Kidney epithelial cell (primary cell): ENCODE results near the gene ITGA2. TPM values are rescaled to one million over a fixed set of nuclear protein-coding genes. Genes with fewer than 3 reads are reported as not detected.

Experiments used
- DNase-seq: peaks from one replicate; pipeline ENCODE4 v3.0.0-alpha.2; 2010; ENCODE audit warnings: low read depth
- H3K27me3 ChIP-seq: 2 replicates; pipeline ENCODE4 v1.6.0; 2011; ENCODE audit warnings: low read length; ENCODE audit not compliant: control insufficient read depth, insufficient read depth
- H3K36me3 ChIP-seq: 2 replicates; pipeline ENCODE4 v1.5.1; 2011; ENCODE audit warnings: low read length; ENCODE audit not compliant: control insufficient read depth, insufficient read depth
- H3K4me3 ChIP-seq: 2 replicates; pipeline ENCODE4 v1.5.1; 2011; ENCODE audit warnings: low read depth, mild to moderate bottlenecking, control low read depth, low read length
- total RNA-seq: library from RNA; depleted of rRNA; stranded (reverse); fragments of >200 nt; gene quantifications from 2 replicates; pipeline ENCODE4 v1.2.3, GENCODE V29; 2015
- TF ChIP-seq, protein P1 (sequence below): IDR thresholded peaks from 2 replicates; pipeline ENCODE4 v1.5.1; 2011; ENCODE audit warnings: mild to moderate bottlenecking, moderate library complexity, low read length, control low read depth, inconsistent platforms; ENCODE audit not compliant: insufficient read depth, poor library complexity, severe bottlenecking

The ITGA2 gene
- 62.0 and 64.7 TPM in 2 replicates for total RNA-seq

DNA sequence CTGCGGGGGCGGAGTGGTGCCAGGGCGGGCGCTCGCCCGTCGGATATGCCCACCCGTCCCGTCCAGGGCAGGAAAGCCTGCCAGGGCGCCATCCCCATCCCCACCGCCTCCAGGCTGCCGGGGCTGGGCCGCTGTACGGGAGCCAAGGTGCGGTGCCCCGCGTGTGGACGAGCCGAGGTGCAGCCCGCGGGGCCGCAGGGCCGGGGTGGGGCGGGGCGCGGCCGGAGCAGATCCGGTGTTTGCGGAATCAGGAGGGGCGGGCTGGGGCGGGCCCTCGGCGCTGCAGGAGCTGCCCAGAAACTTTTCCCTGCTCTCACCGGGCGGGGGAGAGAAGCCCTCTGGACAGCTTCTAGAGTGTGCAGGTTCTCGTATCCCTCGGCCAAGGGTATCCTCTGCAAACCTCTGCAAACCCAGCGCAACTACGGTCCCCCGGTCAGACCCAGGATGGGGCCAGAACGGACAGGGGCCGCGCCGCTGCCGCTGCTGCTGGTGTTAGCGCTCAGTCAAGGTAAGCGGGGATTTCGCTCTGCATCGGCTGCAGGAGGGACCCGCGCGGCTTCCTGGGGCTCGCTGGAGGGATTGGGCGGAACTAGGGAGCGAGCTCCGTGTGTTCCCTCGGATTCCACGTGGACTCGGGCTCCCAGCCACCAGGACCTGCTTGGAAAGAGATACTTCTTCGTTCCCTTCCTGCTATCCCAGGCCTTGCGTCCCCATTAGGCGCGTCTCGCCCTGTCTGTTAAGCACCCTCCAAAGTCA is at the start of gene ITGA2:
ITGA2 (plus strand) TSS at position 328 of the 756 bp plus-strand sequence; CDS start at position 445, 117 bp downstream.
- Histone ChIP-seq H3K36me3 (no peaks in the 10 kb centered on the region), H3K4me3 (peak within 1 kb of the TSS; percentile 65), H3K27me3 (no peaks in the 10 kb centered on the region)
- DNase-seq: no peak
- TF ChIP-seq, protein P1, sequence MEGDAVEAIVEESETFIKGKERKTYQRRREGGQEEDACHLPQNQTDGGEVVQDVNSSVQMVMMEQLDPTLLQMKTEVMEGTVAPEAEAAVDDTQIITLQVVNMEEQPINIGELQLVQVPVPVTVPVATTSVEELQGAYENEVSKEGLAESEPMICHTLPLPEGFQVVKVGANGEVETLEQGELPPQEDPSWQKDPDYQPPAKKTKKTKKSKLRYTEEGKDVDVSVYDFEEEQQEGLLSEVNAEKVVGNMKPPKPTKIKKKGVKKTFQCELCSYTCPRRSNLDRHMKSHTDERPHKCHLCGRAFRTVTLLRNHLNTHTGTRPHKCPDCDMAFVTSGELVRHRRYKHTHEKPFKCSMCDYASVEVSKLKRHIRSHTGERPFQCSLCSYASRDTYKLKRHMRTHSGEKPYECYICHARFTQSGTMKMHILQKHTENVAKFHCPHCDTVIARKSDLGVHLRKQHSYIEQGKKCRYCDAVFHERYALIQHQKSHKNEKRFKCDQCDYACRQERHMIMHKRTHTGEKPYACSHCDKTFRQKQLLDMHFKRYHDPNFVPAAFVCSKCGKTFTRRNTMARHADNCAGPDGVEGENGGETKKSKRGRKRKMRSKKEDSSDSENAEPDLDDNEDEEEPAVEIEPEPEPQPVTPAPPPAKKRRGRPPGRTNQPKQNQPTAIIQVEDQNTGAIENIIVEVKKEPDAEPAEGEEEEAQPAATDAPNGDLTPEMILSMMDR: no peak

GRCh38 chr5:52943285-52943684 is 45.9 kb upstream of the ITGA2 start:
- TF ChIP-seq, protein P1: no peak
- H3K4me3 ChIP-seq: no peak overlapping the region
- DNase-seq: no peak
- no peaks in the 10 kb centered on the region for H3K36me3 ChIP-seq
- no peaks in the 10 kb centered on the region for H3K27me3 ChIP-seq

GRCh38 chr5:52943808-52944207 is 45.3 kb upstream of the ITGA2 start:
- no peaks in the 10 kb centered on the region for H3K36me3 ChIP-seq
- no peak for DNase-seq
- TF ChIP-seq, protein P1: no peak
- no peak overlapping the region for H3K4me3 ChIP-seq
- H3K27me3 ChIP-seq: no peaks in the 10 kb centered on the region

DNA sequence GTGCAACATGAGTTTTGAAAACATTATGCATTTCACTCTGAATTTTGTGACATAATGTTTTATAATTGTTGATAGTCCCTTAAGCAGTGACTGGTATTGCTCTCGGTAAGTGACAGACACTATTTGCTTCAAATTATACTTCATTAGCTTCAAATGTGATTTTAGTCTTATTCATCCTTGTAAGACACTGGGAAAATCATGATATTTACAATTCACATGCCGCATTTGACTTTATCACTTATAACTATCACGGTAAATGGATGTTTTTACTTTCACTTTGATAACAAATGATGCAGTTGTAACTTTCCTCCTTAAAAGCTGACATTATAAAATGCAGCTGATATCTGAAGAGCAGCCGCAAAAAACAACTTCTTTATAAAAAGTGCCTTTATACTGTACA is 44.1 kb upstream of the ITGA2 start:
- no peak for DNase-seq
- no peaks in the 10 kb centered on the region for H3K36me3 ChIP-seq
- no peak overlapping the region for H3K4me3 ChIP-seq
- TF ChIP-seq, protein P1: no peak
- H3K27me3 ChIP-seq: no peaks in the 10 kb centered on the region

GRCh38 chr5:52947208-52947607 is 41.9 kb upstream of the ITGA2 start:
- no peaks in the 10 kb centered on the region for H3K36me3 ChIP-seq
- no peaks in the 10 kb centered on the region for H3K27me3 ChIP-seq
- no peak overlapping the region for H3K4me3 ChIP-seq
- TF ChIP-seq, protein P1: no peak
- DNase-seq: no peak

DNA sequence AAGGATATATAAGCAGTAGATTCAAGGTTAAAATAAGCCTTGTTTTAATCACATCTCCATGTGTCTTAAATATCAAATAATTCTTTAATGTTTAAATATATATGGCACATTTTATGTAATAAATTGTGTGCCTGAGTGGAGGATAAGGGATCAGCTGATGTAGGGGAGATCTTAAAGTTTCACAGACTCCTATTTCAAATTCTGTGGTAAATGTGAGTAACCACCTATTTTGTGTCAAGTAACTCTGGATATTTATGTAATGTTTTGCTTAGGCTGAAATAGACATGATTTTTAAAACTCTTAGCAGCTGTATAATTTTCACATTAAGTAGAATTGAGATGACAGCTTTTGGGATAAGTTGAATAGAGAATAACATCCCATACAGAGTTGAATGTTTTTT is 41.3 kb upstream of the ITGA2 start:
- Histone ChIP-seq H3K36me3 (no peaks in the 10 kb centered on the region), H3K27me3 (no peaks in the 10 kb centered on the region), H3K4me3 (no peak overlapping the region)
- DNase-seq: no peak
- TF ChIP-seq, protein P1: no peak
